Ascending aorta (tissue), 2 donors: ENCODE data around the gene TEK. TPM values are rescaled to one million over a fixed set of nuclear protein-coding genes. Genes with fewer than 3 reads are reported as not detected.

Experiments
- DNase-seq, 2 donors: peaks; one replicate each; pipeline ENCODE4 v3.0.0-alpha.2; 2019; ENCODE audit warnings: low spot score in 2 of 2
- H3K27ac ChIP-seq, 2 donors: fragments of 200-600 bp; sonication (generic); one replicate each; pipeline ENCODE4 v1.5.1; 2016 to 2017; ENCODE audit warnings: mild to moderate bottlenecking in 1 of 2
- H3K27me3 ChIP-seq: fragments of 200-600 bp; sonication (generic); one replicate; pipeline ENCODE4 v1.5.1; 2017
- H3K36me3 ChIP-seq, 2 donors: fragments of 200-600 bp; sonication (generic); one replicate each; pipeline ENCODE4 v1.5.1; 2016
- H3K4me1 ChIP-seq, 2 donors: fragments of 200-600 bp; sonication (generic); one replicate each; pipeline ENCODE4 v1.5.1; 2016 to 2017; ENCODE audit warnings: mild to moderate bottlenecking in 1 of 2
- H3K4me3 ChIP-seq, 2 donors: fragments of 200-600 bp; sonication (generic); one replicate each; pipeline ENCODE4 v1.5.1; 2016 to 2017; ENCODE audit warnings: mild to moderate bottlenecking in 1 of 2
- H3K9me3 ChIP-seq, 2 donors: fragments of 200-600 bp; sonication (generic); one replicate each; pipeline ENCODE4 v1.5.1; 2016
- CTCF ChIP-seq, 3 experiments: fragments of 200-600 bp in 2 of 3; fragments of 450-650 bp in 1 of 3; sonication (generic) in 2 of 3; IDR thresholded peaks; one replicate each; pipeline ENCODE4 v1.5.1; 2016 to 2019; ENCODE audit warnings: antibody characterized with exemption in 3 of 3, mild to moderate bottlenecking in 1 of 3, moderate library complexity in 1 of 3
- intact Hi-C: fragments of 100-400 bp; cut with DNase I; formaldehyde crosslinking; loops from one replicate; pipeline ENCODE4 v1.15.1; 2023
- total RNA-seq: library from RNA; depleted of rRNA; stranded (reverse); fragments of >200 nt; gene quantifications from one replicate; pipeline ENCODE4 v1.1.0, GENCODE V29; 2016

Gene TEK
- total RNA-seq, 1 donor from 2014 or later, result 31.8 TPM

GRCh38 chr9:27078685-27079084 lies 30.3 kb upstream of the TEK start:
- TF ChIP-seq CTCF (IDR thresholded peaks at IDR 0.05), result no peak
- Histone ChIP-seq H3K36me3 (no peaks in the 10 kb centered on the region), H3K9me3 (no peaks in the 10 kb centered on the region), H3K27me3 (no peaks in the 10 kb centered on the region), H3K4me1 (no peaks in the 10 kb centered on the region), H3K27ac (no peak overlapping the region), H3K4me3 (no peak overlapping the region)
- no peak for DNase-seq
- intact Hi-C loops, result no loop called here

GRCh38 chr9:27085456-27085855 lies 23.6 kb upstream of the TEK start:
- Histone ChIP-seq H3K27ac (no peak overlapping the region), H3K9me3 (no peaks in the 10 kb centered on the region), H3K27me3 (no peaks in the 10 kb centered on the region), H3K36me3 (no peaks in the 10 kb centered on the region), H3K4me1 (peaks cover 0 to 4% of the 10 kb centered on the region in 2 donors), H3K4me3 (no peak overlapping the region)
- DNase-seq, result no peak
- intact Hi-C loops, result loop anchor here (10.0 kb wide), 1 partner anchor 109 kb away; no protein-coding TSS in a partner anchor
- no peak for TF ChIP-seq CTCF (IDR thresholded peaks at IDR 0.05)

- Histone ChIP-seq H3K9me3 (no peaks in the 10 kb centered on the region), H3K4me1 (peaks cover 0 to 4% of the 10 kb centered on the region in 2 donors), H3K36me3 (no peaks in the 10 kb centered on the region), H3K27me3 (no peaks in the 10 kb centered on the region), H3K27ac (peak overlapping the region; percentile 23 to 27), H3K4me3 (no peak overlapping the region)
- no peak for DNase-seq
- intact Hi-C loops, result loop anchor here (10.0 kb wide), 1 partner anchor 108 kb away; no protein-coding TSS in a partner anchor
- TF ChIP-seq CTCF (IDR thresholded peaks at IDR 0.05), result no peak
Observed at GRCh38 chr9:27086818-27087680, 22.0 kb upstream of the TEK start.

GRCh38 chr9:27088981-27089380 lies 20.0 kb upstream of the TEK start:
- Histone ChIP-seq H3K36me3 (no peaks in the 10 kb centered on the region), H3K4me3 (no peak overlapping the region)
- intact Hi-C loops, result loop anchor here (10.0 kb wide), 1 partner anchor 106 kb away; no protein-coding TSS in a partner anchor

GRCh38 chr9:27089706-27090105 lies 19.3 kb upstream of the TEK start:
- H3K9me3 ChIP-seq, result no peaks in the 10 kb centered on the region
- intact Hi-C loops, result loop anchor here (10.0 kb wide), 1 partner anchor 105 kb away; no protein-coding TSS in a partner anchor

More at GRCh38 chr9:27088981-27089380, 20.0 kb upstream of the TEK start:
- Histone ChIP-seq H3K9me3 (no peaks in the 10 kb centered on the region), H3K27ac (no peak overlapping the region), H3K27me3 (no peaks in the 10 kb centered on the region), H3K4me1 (peaks cover 0 to 4% of the 10 kb centered on the region in 2 donors)
- TF ChIP-seq CTCF (IDR thresholded peaks at IDR 0.05), result no peak
- no peak for DNase-seq

More at GRCh38 chr9:27089706-27090105, 19.3 kb upstream of the TEK start:
- H3K27me3 ChIP-seq, result no peaks in the 10 kb centered on the region
- no peak overlapping the region for H3K27ac ChIP-seq
- DNase-seq, result no peak
- no peak for TF ChIP-seq CTCF (IDR thresholded peaks at IDR 0.05)
- peaks cover 0 to 4% of the 10 kb centered on the region in 2 donors for H3K4me1 ChIP-seq
- no peaks in the 10 kb centered on the region for H3K36me3 ChIP-seq
- H3K4me3 ChIP-seq, result no peak overlapping the region
